Heart left ventricle (tissue), 16 donors: ENCODE results near the gene CEACAM16. TPM values are rescaled to one million over a fixed set of nuclear protein-coding genes. Genes with fewer than 3 reads are reported as not detected.

Experiments
- ATAC-seq, 4 donors: fragments of 200-7000 bp; cut with Tn5 transposase; one replicate each; pipeline ENCODE4 v1.9.1; 2020 to 2022; ENCODE audit warnings: moderate library complexity in 4 of 4, mild to moderate bottlenecking in 3 of 4, moderate number of reproducible peaks in 1 of 4
- DNase-seq, 5 donors: peaks; one replicate each; pipeline ENCODE4 v3.0.0-alpha.2; 2020
- H3K27ac ChIP-seq, 12 donors: fragments of 200-600 bp; sonication (generic) in 4 of 12; one replicate each; pipeline versions ENCODE4 v1.5.0 to v1.8.0; 2016 to 2022; ENCODE audit warnings: mild to moderate bottlenecking in 2 of 12
- H3K27me3 ChIP-seq, 9 donors: fragments of 200-600 bp; sonication (generic) in 2 of 9; one replicate each; pipeline versions ENCODE4 v1.5.1 to v1.8.0; 2016 to 2022; ENCODE audit warnings: mild to moderate bottlenecking in 3 of 9
- H3K36me3 ChIP-seq, 9 donors: fragments of 200-600 bp; sonication (generic) in 2 of 9; one replicate each; pipeline versions ENCODE4 v1.5.0 to v1.8.0; 2018 to 2022; ENCODE audit warnings: mild to moderate bottlenecking in 2 of 9
- H3K4me1 ChIP-seq, 12 donors: fragments of 200-600 bp; sonication (generic) in 4 of 12; one replicate each; pipeline versions ENCODE4 v1.5.0 to v1.8.0; 2016 to 2022; ENCODE audit warnings: mild to moderate bottlenecking in 3 of 12
- H3K4me3 ChIP-seq, 12 donors: fragments of 200-600 bp; sonication (generic) in 4 of 12; one replicate each; pipeline versions ENCODE4 v1.5.0 to v1.8.0; 2017 to 2022; ENCODE audit warnings: mild to moderate bottlenecking in 9 of 12, moderate library complexity in 4 of 12
- H3K9me3 ChIP-seq, 12 donors: fragments of 200-600 bp; sonication (generic) in 4 of 12; one replicate each; pipeline versions ENCODE4 v1.5.0 to v1.8.0; 2016 to 2022; ENCODE audit warnings: mild to moderate bottlenecking in 1 of 12
- POLR2A ChIP-seq, 2 donors: fragments of 450-650 bp; IDR thresholded peaks; one replicate each; pipeline ENCODE4 v1.6.1; 2017; ENCODE audit warnings: antibody characterized with exemption in 2 of 2, mild to moderate bottlenecking in 2 of 2, moderate library complexity in 2 of 2
- WGBS, 4 donors: extraction: QIAGEN DNeasy Blood & Tissue Kit in 2 of 4; methylation state at CpG; one replicate each; pipeline versions ENCODE4 v1.1.5 to v1.1.7; 2013 to 2018; 5-methylcytosine and 5-hydroxymethylcytosine counted together
- intact Hi-C, 10 donors: fragments of 100-400 bp; cut with DNase I; formaldehyde crosslinking; loops; one replicate each; pipeline versions ENCODE4 v1.11.1 to v1.14.2; 2022
- polyA plus RNA-seq, 2 donors: library from polyadenylated mRNA; stranded (reverse); fragments of 200-250 nt; gene quantifications; one replicate each; pipeline ENCODE4 v1.2.3, GENCODE V29; 2013
- total RNA-seq, 9 donors: library from RNA; depleted of rRNA in 2 of 9; stranded (reverse); fragments of >200 nt in 2 of 9; fragmentation: NEBNext Ultra II Directional in 3 of 9; extraction: Animal tissue kit (Norgen Biotek cat#: 25700) in 3 of 9; gene quantifications; one replicate each; pipeline versions ENCODE4 v1.1.0 to v1.2.4, GENCODE V29; 2016 to 2023
- TF ChIP-seq, protein P1 (sequence below), 12 donors: fragments of 200-600 bp; sonication (generic) in 4 of 12; IDR thresholded peaks; one replicate each; pipeline versions ENCODE4 v1.5.0 to v1.8.0; 2018 to 2022; ENCODE audit warnings: antibody characterized with exemption in 12 of 12, mild to moderate bottlenecking in 5 of 12
- donor health status: ischemic (EF 13 %, LVEDD 7.1; RV severe dilation, severe dysfunction).
- donor health status: healthy with polysubstance abuse.
- donor health status: DM: no; HTN: yes; CAD: no.
- donor health status: DM: no; HTN: no; CAD: no.
- donor health status: ischemic (EF 25% LVEDD 6.9; RV normal size, moderate dysfunction).
- donor health status: ischemic (EF 25% LVEDD 5.7; RV mildly dilated, moderate dysfunction).
- donor health status: healthy.
- donor health status: DM: yes; HTN: yes; CAD: no.
- donor health status: ischemic (EF 35%, LVEDD 5.7; RV mildly dilated, moderate dysfunction).
- donor health status: nonischemic (EF 11% LVEDD 7.7; RV severe dilation, severe dysfunction).
- donor health status: DM: yes; HTN: yes; CAD: no.
- donor health status: PGD.
- donor health status: ischemic (EF 29% LVEDD 5.4; RV normal size, mild dysfunction).
- donor health status: nonischemic (EF 23%, LVEDD 6.1; RV moderate dilation, normal function).

Gene CEACAM16
- total and polyA plus RNA-seq, 11 donors = not detected

DNA sequence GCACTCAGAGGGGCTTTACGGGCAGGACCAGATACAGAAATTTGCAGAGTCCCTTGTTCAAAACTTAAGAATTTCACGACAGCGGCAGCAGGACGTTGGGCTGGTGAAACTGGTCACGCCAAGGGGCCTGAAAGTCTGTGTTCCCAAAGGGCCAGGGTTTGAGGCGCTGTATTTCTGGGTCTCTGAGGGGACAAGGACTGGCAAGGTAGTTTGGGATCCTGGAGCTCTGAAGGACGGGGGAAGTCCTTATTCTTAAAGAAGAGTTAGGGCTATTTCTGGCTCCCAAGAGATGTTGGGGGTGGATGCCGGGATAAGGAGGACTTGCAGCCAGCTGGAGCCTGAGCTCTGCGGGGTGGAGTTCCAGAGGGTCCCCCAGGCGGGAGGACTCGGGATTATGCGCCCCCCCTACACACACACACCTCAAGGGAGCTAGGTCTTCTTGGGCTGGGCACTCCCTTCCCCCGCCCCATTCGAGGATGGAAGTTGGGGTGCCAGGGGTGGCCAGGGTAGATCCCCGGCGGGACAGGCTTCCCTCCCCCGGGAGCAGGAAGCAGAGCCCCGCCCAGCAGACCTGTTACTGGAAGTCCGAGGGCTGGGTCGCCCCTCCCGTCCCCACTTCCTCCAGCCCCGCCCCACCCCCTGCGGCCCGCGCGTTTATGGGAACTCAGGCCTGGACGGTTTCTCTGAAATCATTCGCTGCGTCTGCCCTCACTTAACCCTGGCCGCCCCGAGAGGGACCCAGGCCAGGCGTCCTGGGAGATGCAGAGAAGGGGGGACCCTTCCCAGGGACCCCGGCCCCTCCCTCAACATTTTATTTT is 55.2 kb downstream of the CEACAM16 start:
- WGBS, 4 donors = 1 to 2% (median 1%) methylated on average over 20 to 33 of the region's 33 CpGs
- ATAC-seq = peak; percentile 69 to 82 (median 74)
- Histone ChIP-seq H3K4me3 (peak overlapping the region in 11 of 12 donors; percentile 26 to 96 (median 55)), H3K9me3 (no peaks in the 10 kb centered on the region), H3K36me3 (peaks cover 4 to 77% (median 25%) of the 10 kb centered on the region in 9 donors), H3K27me3 (no peaks in the 10 kb centered on the region), H3K27ac (peak overlapping the region; percentile 86 to 100 (median 95)), H3K4me1 (peaks cover 25 to 97% (median 77%) of the 10 kb centered on the region in 12 donors)
- intact Hi-C loops = no loop called here
- peak in 1 of 2 donors; percentile 42 for TF ChIP-seq POLR2A (IDR thresholded peaks at IDR 0.05)
- TF ChIP-seq, protein P1, sequence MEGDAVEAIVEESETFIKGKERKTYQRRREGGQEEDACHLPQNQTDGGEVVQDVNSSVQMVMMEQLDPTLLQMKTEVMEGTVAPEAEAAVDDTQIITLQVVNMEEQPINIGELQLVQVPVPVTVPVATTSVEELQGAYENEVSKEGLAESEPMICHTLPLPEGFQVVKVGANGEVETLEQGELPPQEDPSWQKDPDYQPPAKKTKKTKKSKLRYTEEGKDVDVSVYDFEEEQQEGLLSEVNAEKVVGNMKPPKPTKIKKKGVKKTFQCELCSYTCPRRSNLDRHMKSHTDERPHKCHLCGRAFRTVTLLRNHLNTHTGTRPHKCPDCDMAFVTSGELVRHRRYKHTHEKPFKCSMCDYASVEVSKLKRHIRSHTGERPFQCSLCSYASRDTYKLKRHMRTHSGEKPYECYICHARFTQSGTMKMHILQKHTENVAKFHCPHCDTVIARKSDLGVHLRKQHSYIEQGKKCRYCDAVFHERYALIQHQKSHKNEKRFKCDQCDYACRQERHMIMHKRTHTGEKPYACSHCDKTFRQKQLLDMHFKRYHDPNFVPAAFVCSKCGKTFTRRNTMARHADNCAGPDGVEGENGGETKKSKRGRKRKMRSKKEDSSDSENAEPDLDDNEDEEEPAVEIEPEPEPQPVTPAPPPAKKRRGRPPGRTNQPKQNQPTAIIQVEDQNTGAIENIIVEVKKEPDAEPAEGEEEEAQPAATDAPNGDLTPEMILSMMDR (IDR thresholded peaks at IDR 0.05) = no peak
- peak; percentile 94 to 98 (median 97) for DNase-seq

DNA sequence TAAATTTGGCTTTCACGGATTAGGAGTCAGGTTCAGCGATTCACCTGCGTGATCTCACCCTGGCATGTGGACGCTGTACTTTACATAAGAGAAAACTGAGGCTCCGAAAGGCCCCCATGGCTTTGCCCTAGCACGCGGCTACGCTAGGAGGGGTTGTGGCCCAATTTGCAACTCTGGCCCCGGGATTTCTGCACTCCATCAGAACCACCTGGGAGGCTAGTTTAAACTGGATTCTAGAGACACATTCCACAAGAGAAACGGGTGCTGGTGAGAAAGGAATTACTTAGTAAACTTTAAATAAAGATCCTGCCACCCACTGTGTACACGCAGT is 55.8 kb downstream of the CEACAM16 start:
- Histone ChIP-seq H3K36me3 (peaks cover 4 to 80% (median 29%) of the 10 kb centered on the region in 9 donors), H3K4me3 (peak overlapping the region in 11 of 12 donors; percentile 26 to 96 (median 55)), H3K27ac (peak overlapping the region; percentile 86 to 100 (median 95)), H3K4me1 (peaks cover 25 to 96% (median 76%) of the 10 kb centered on the region in 12 donors), H3K27me3 (no peaks in the 10 kb centered on the region), H3K9me3 (no peaks in the 10 kb centered on the region)
- intact Hi-C loops = loop anchor here in 2 of 10 donors (5.0 kb wide), 1 partner anchor 32 kb away; no protein-coding TSS in a partner anchor
- TF ChIP-seq, protein P1 (IDR thresholded peaks at IDR 0.05) = no peak
- TF ChIP-seq POLR2A (IDR thresholded peaks at IDR 0.05) = no peak
- DNase-seq (no peak), ATAC-seq (no peak)
- 35 to 44% (median 36%) methylated on average over 9 to 11 of the region's 11 CpGs for WGBS, 4 donors

GRCh38 chr19:44755219-44755618 is 56.3 kb downstream of the CEACAM16 start:
- Histone ChIP-seq H3K27ac (peak overlapping the region; percentile 86 to 100 (median 95)), H3K36me3 (peaks cover 4 to 80% (median 34%) of the 10 kb centered on the region in 9 donors), H3K9me3 (no peaks in the 10 kb centered on the region), H3K27me3 (no peaks in the 10 kb centered on the region), H3K4me3 (peak overlapping the region in 8 of 12 donors; percentile 43 to 96 (median 56)), H3K4me1 (peaks cover 25 to 91% (median 73%) of the 10 kb centered on the region in 12 donors)
- 45 to 69% (median 64%) methylated on average over 4 of the region's 4 CpGs for WGBS, 4 donors
- intact Hi-C loops = loop anchor here in 2 of 10 donors (5.0 kb wide), 1 partner anchor 33 kb away; no protein-coding TSS in a partner anchor
- no peak for ATAC-seq
- DNase-seq = no peak
- TF ChIP-seq, protein P1 (IDR thresholded peaks at IDR 0.05) = no peak
- no peak for TF ChIP-seq POLR2A (IDR thresholded peaks at IDR 0.05)

- peak overlapping the region in 11 of 12 donors; percentile 86 to 100 (median 95) for H3K27ac ChIP-seq
- TF ChIP-seq, protein P1 (IDR thresholded peaks at IDR 0.05) = no peak
- TF ChIP-seq POLR2A (IDR thresholded peaks at IDR 0.05) = no peak
- H3K36me3 ChIP-seq = peaks cover 4 to 80% (median 40%) of the 10 kb centered on the region in 9 donors
- ATAC-seq = no peak
- H3K27me3 ChIP-seq = no peaks in the 10 kb centered on the region
- WGBS, 4 donors = 82 to 91% (median 89%) methylated on average over 7 of the region's 7 CpGs
- peak overlapping the region in 1 of 12 donors; percentile 96 for H3K4me3 ChIP-seq
- no peak for DNase-seq
- intact Hi-C loops = loop anchor here in 2 of 10 donors (5.0 kb wide), 1 partner anchor 34 kb away; no protein-coding TSS in a partner anchor
- peaks cover 25 to 82% (median 64%) of the 10 kb centered on the region in 12 donors for H3K4me1 ChIP-seq
- no peaks in the 10 kb centered on the region for H3K9me3 ChIP-seq
Observed at GRCh38 chr19:44756089-44756562, 57.2 kb downstream of the CEACAM16 start.
